HG02981 (cell line): ENCODE results near the gene DAPK1.
"Not testable (repeated sequence)": the region's sequence is repeated elsewhere in the genome, so short reads cannot be mapped to it uniquely, and the experiment has no call there.

Source experiments
- ATAC-seq: cut with Tn5 transposase; IDR thresholded peaks from one replicate; pipeline ENCODE4 v1.9.1; 2021; ENCODE audit warnings: mild to moderate bottlenecking, moderate library complexity; ENCODE audit not compliant: unreplicated experiment

DAPK1 gene

GRCh38 chr9:87498046-87498810 is 561 bp downstream of the DAPK1 start:
- ATAC-seq = peak; percentile 29

GRCh38 chr9:87498811-87499360 is 1.2 kb downstream of the DAPK1 start:
- no peak for ATAC-seq

DNA sequence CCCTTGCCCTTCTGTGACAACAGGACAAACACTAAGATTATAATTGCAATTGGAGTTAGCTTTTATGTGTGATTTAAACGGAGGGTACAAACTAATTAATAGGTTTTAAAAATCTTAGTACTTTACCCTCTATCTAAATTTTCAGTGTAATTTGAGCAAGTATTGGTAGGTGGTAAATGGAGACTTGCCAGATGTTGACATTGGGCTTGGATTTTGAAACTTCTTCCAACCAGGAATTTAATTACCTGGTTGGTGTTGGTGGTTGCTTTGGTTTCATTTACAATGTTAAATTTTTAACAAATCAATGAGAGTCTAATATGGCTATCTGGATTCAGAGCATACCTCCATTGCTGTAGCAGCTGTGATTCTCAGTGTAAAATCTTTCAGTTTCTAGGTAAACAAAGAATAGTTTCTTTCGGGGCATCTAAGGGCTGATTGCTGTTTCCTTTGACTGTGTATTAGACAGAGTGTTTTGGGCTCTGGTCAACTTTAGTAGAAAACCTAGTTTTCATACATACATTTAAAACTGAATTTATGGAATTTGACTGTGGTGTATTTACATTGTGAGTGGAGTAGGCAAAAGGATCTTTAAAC is 1.9 kb downstream of the DAPK1 start:
- ATAC-seq = no peak

GRCh38 chr9:87500491-87501270 is 3.0 kb downstream of the DAPK1 start:
- no peak for ATAC-seq

DNA sequence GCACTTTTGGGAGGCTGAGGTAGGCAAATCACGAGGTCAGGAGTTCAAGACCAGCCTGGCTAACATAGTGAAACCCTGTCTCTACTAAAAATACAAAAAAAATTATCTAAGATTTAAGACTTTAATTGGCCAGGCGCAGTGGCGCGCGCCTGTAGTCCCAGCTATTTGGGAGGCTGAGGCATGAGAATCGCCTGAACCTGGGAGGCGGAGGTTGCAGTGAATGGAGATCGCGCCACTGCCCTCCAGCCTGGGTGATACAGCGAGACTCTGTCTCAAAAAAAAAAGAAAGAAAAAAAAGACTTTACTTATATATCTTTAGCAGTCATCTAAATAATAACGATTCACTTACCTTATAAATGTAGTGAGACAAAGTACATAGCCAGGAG is 3.6 kb downstream of the DAPK1 start:
- ATAC-seq = not testable (repeated sequence)

GRCh38 chr9:87501806-87502205 is 4.1 kb downstream of the DAPK1 start:
- ATAC-seq = no peak

DNA sequence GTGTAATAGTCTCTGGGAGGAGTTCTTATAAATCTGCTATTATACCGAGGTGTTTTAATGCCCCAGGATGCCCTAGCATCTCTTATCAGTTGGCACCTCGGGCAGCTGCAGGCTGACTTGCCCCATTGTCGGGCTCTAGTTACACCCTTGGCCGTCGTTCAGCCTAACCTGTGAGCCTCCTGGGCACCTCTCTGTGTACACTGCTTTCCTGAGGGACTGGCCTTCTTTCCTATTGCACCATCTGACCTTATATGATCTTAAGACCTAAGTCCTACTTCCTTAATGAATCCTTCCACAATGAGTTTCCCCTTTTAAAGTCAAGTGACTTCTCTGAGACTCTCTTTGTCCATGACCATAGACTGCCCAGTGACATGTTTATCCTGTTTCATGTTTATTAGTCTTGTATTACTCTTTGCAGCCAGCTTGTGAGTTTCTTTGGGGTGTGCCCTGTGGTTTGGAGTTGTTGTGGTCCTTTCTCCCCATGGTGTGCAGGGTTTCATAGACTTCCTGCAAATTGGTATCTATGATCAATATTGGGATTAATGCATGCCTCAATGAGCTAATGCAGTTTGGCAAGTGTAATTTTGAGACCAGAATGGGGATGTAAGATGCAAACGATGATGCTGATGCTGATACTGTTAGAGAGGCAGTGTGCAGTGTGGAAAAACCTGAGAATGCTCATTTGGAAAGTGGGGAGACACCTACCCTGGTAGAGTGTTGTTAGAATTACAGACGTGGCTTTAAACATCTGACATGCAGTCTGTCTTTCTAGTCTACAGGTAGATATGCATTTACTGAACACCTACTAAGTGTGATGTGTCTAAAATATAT is 4.9 kb downstream of the DAPK1 start:
- ATAC-seq = no peak

DNA sequence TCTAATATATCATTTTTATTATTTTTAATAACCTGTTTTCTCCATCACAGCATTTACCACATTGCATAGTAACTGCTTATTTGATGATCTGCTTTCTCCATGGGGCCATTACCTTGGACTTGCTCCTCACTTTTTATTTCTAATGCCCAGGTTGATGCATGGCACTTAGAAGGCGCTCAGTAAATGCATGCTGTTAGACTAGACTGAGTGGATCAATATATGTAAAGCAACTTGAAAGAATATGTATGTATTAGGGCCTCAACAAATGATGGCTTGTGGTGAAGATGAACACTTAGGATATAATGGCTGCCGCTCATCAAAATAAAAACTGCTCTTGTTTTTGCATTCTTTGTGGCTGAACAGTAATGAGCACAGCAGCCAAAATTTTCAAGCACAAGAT is 5.8 kb downstream of the DAPK1 start:
- ATAC-seq = no peak

- ATAC-seq = no peak
Observed at GRCh38 chr9:87503927-87504326, 6.3 kb downstream of the DAPK1 start.

DNA sequence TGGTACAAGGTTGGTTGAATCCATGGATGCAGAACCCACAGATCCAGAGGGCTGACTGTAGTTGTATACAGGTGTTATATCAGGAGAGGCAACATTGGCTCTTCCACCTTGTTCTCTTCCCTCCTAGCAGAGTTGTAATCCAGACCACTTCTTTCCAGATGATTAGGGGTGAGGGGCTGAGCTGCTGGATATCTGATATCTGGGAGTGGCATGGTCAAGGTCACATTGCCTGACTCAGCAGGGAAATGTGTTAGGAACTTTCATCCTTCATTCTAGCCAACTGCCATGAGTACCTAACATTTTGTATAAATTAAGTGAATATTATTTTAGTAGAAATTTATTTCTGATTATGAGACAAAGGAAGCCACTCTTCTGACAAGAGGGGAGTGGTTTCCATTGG is 7.3 kb downstream of the DAPK1 start:
- no peak for ATAC-seq

GRCh38 chr9:87505869-87506678 is 8.4 kb downstream of the DAPK1 start:
- no peak for ATAC-seq

GRCh38 chr9:87507576-87507975 is 9.9 kb downstream of the DAPK1 start:
- ATAC-seq = no peak

- no peak for ATAC-seq
Observed at GRCh38 chr9:87510252-87510683, 12.6 kb downstream of the DAPK1 start.

DNA sequence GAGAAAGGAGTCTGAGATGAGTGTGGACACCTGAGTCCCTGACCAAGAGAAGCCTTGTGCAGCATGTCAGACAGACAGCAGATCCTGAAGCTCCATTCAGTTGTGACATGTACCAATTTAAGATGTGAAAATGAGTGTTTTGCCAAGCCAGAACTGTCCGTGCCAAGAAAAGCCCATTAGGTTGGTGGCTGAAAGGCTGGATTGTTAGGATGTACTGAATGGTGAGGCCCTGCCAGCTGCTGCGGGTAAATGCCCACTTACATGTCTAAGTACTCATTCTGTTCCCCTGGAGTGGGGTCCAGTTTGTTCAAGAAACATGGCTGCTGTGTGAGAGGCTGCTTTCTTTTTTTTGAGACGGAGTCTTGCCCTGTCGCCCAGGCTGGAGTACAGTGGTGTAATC is 14.6 kb downstream of the DAPK1 start:
- ATAC-seq = no peak

GRCh38 chr9:87513161-87513560 is 15.5 kb downstream of the DAPK1 start:
- ATAC-seq = no peak

- no peak for ATAC-seq
Observed at GRCh38 chr9:87513880-87514535, 16.3 kb downstream of the DAPK1 start.

DNA sequence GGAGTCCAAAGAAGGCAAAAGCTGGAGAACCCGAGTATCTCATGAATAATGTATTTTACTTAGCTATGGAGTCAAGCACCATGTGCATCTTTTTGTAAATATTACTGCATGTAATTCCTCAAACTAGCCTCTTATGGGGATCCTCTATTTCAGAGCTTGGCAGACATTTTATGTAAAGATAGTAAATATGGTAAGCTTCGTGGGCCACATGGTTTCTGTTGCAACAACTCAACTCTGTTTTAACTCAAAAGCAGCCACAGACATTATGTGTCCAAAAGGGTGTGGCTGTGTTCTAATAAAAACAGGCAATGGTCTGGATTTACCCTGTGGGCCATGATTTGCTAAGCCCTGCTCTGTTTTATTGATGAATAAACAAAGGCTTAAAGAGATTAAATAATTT is 17.3 kb downstream of the DAPK1 start:
- no peak for ATAC-seq

GRCh38 chr9:87515588-87516221 is 18.0 kb downstream of the DAPK1 start:
- no peak for ATAC-seq
